GM23338 (cell line): ENCODE results near the gene HMCN2. TPM values are rescaled to one million over a fixed set of nuclear protein-coding genes. Genes with fewer than 3 reads are reported as not detected.

Experiments used
- ATAC-seq: fragments of 200-7000 bp; cut with Tn5 transposase; 3 replicates; pipeline ENCODE4 v1.9.1; 2020
- DNase-seq: peaks from one replicate; pipeline ENCODE4 v3.0.0-alpha.2; 2015; ENCODE audit warnings: low spot score
- H2AFZ ChIP-seq: fragments of 200-600 bp; sonication (generic); 2 replicates; pipeline ENCODE4 v1.8.0; 2016; ENCODE audit warnings: antibody characterized with exemption, mild to moderate bottlenecking, moderate library complexity
- H3F3A ChIP-seq: fragments of 200-600 bp; sonication (generic); replicated peaks from 2 replicates; pipeline ENCODE4 v1.8.0; 2017; ENCODE audit warnings: antibody characterized with exemption, mixed run types, low read depth
- H3K27ac ChIP-seq: fragments of 200-600 bp; sonication (generic); 2 replicates; pipeline ENCODE4 v1.6.1; 2016; ENCODE audit warnings: low read depth
- H3K27me3 ChIP-seq: fragments of 200-600 bp; sonication (generic); 2 replicates; pipeline ENCODE4 v1.8.0; 2016; ENCODE audit warnings: mild to moderate bottlenecking, mixed run types, moderate library complexity; ENCODE audit not compliant: insufficient read depth
- H3K36me3 ChIP-seq: fragments of 200-600 bp; sonication (generic); 2 replicates; pipeline ENCODE4 v1.8.0; 2016; ENCODE audit warnings: mild to moderate bottlenecking; ENCODE audit not compliant: insufficient read depth
- H3K4me1 ChIP-seq: fragments of 200-600 bp; sonication (generic); 2 replicates; pipeline ENCODE4 v1.8.0; 2016; ENCODE audit warnings: mild to moderate bottlenecking, moderate library complexity; ENCODE audit not compliant: insufficient read depth
- H3K4me2 ChIP-seq: fragments of 200-600 bp; sonication (generic); 2 replicates; pipeline ENCODE4 v1.7.1; 2017; ENCODE audit warnings: mixed run types
- H3K4me3 ChIP-seq: fragments of 200-600 bp; sonication (generic); 2 replicates; pipeline ENCODE4 v1.6.1; 2016; ENCODE audit warnings: mixed run types
- H3K79me2 ChIP-seq: fragments of 200-600 bp; sonication (generic); replicated peaks from 2 replicates; pipeline ENCODE4 v1.8.0; 2017; ENCODE audit warnings: mild to moderate bottlenecking; ENCODE audit not compliant: insufficient read depth
- H3K9me2 ChIP-seq: fragments of 200-600 bp; sonication (generic); 2 replicates; pipeline ENCODE4 v1.8.0; 2017; ENCODE audit not compliant: insufficient read depth
- H4K20me1 ChIP-seq: fragments of 200-600 bp; sonication (generic); replicated peaks from 2 replicates; pipeline ENCODE4 v1.8.0; 2017; ENCODE audit warnings: mild to moderate bottlenecking; ENCODE audit not compliant: insufficient read depth
- H3K27ac Mint-ChIP-seq: 2 replicates; pipeline ENCODE4 v1.8.0; 2020; ENCODE audit warnings: inconsistent platforms, mild to moderate bottlenecking, moderate library complexity, mixed read lengths
- H3K27me3 Mint-ChIP-seq: 3 replicates; pipeline ENCODE4 v1.8.0; 2022; ENCODE audit warnings: low read depth, mild to moderate bottlenecking, moderate library complexity, mixed read lengths, inconsistent platforms; ENCODE audit not compliant: insufficient read depth, poor library complexity
- H3K36me3 Mint-ChIP-seq: 3 replicates; pipeline ENCODE4 v1.8.0; 2021; ENCODE audit warnings: low read depth, mild to moderate bottlenecking, inconsistent platforms, moderate library complexity, mixed read lengths
- H3K4me1 Mint-ChIP-seq: 3 replicates; pipeline ENCODE4 v1.8.0; 2020; ENCODE audit warnings: mild to moderate bottlenecking, inconsistent platforms, mixed read lengths
- H3K4me3 Mint-ChIP-seq: 3 replicates; pipeline ENCODE4 v1.8.0; 2021; ENCODE audit warnings: moderate library complexity, mild to moderate bottlenecking, inconsistent platforms, mixed read lengths
- H3K9me3 Mint-ChIP-seq: 3 replicates; pipeline ENCODE4 v1.8.0; 2020; ENCODE audit warnings: moderate library complexity, mild to moderate bottlenecking, inconsistent platforms, mixed read lengths
- CREB1 ChIP-seq: fragments of 250-450 bp; sonication (Bioruptor Pico); IDR thresholded peaks from 2 replicates; pipeline ENCODE4 v1.5.0; 2020; ENCODE audit warnings: low read depth, mild to moderate bottlenecking, moderate library complexity
- CTCF ChIP-seq, 2 experiments: fragments of 200-600 bp in 1 of 2; sonication (generic) in 1 of 2; conservative IDR thresholded peaks; 2 replicates each; pipeline versions ENCODE4 v1.5.1 to v1.6.1; 2016 to 2017; ENCODE audit warnings: antibody characterized with exemption in 2 of 2, low read depth in 2 of 2, mild to moderate bottlenecking in 2 of 2, moderate library complexity in 1 of 2
- ETS1 ChIP-seq: IDR thresholded peaks from 2 replicates; pipeline ENCODE4 v1.6.1; 2016; ENCODE audit warnings: antibody characterized with exemption
- EZH2 ChIP-seq: fragments of 200-600 bp; sonication (generic); IDR thresholded peaks from one replicate; pipeline ENCODE4 v1.8.0; 2017; ENCODE audit warnings: antibody characterized with exemption, mild to moderate bottlenecking, low read depth; ENCODE audit not compliant: unreplicated experiment
- EZH2phosphoT487 ChIP-seq: fragments of 200-600 bp; sonication (generic); IDR thresholded peaks from one replicate; pipeline ENCODE4 v1.8.1; 2018; ENCODE audit warnings: antibody characterized with exemption; ENCODE audit not compliant: unreplicated experiment
- JUNB ChIP-seq: IDR thresholded peaks from one replicate; pipeline ENCODE4 v1.6.1; 2016; ENCODE audit warnings: antibody characterized with exemption; ENCODE audit not compliant: unreplicated experiment
- NANOG ChIP-seq: IDR thresholded peaks from 2 replicates; pipeline ENCODE4 v1.6.1; 2016; ENCODE audit warnings: antibody characterized with exemption, borderline replicate concordance
- POLR2AphosphoS5 ChIP-seq: IDR thresholded peaks from 2 replicates; pipeline ENCODE4 v1.6.1; 2016; ENCODE audit warnings: antibody characterized with exemption, low read depth
- REST ChIP-seq: IDR thresholded peaks from one replicate; pipeline ENCODE4 v1.6.1; 2018; ENCODE audit warnings: antibody characterized with exemption; ENCODE audit not compliant: unreplicated experiment
- STAT1 ChIP-seq: IDR thresholded peaks from one replicate; pipeline ENCODE4 v1.6.1; 2016; ENCODE audit warnings: antibody characterized with exemption; ENCODE audit not compliant: unreplicated experiment
- ZNF114 ChIP-seq: fragments of 250-450 bp; sonication (Bioruptor Pico); IDR thresholded peaks from 2 replicates; pipeline ENCODE4 v1.5.0; 2020; ENCODE audit warnings: mild to moderate bottlenecking, moderate library complexity
- ZNF331 ChIP-seq: fragments of 250-450 bp; sonication (Bioruptor Pico); IDR thresholded peaks from 2 replicates; pipeline ENCODE4 v1.5.0; 2020; ENCODE audit warnings: low read depth, mild to moderate bottlenecking, moderate library complexity
- ZNF462 ChIP-seq: fragments of 250-450 bp; sonication (Bioruptor Pico); IDR thresholded peaks from 2 replicates; pipeline ENCODE4 v1.5.0; 2020; ENCODE audit warnings: mild to moderate bottlenecking, moderate library complexity
- polyA plus RNA-seq: library from polyadenylated mRNA; unstranded; fragments of >200 nt; fragmentation: Nextera tagmentation; extraction: Ambion mirVana; gene quantifications from 2 replicates; pipeline ENCODE4 v1.2.1, GENCODE V29; 2016
- total RNA-seq: library from RNA; depleted of rRNA; stranded (reverse); fragments of >200 nt; shearing (Covaris generic); gene quantifications from 2 replicates; pipeline ENCODE4 v1.2.3, GENCODE V29; 2014

HMCN2 gene
- total and polyA plus RNA-seq, 2 experiments from 2014 or later = 1.3 to 4.7 TPM

- ATAC-seq (no peak), DNase-seq (no peak)
- Histone ChIP-seq H3K36me3 (no peaks in the 10 kb centered on the region), H3K9me2 (no peaks in the 10 kb centered on the region), H3K4me1 (no peaks in the 10 kb centered on the region), H3F3A (peaks cover 10% of the 10 kb centered on the region; the same call in 1 of the 2 replicates), H3K4me3 (no peak overlapping the region), H4K20me1 (no peaks in the 10 kb centered on the region), H3K79me2 (no peaks in the 10 kb centered on the region), H3K27me3 (no peaks in the 10 kb centered on the region), H3K27ac (no peak overlapping the region), H3K4me2 (no peak overlapping the region), H2AFZ (no peak overlapping the region)
- Mint-ChIP-seq H3K27me3 (no peaks in the 10 kb centered on the region), H3K4me3 (no peak overlapping the region), H3K4me1 (peaks cover 8% of the 10 kb centered on the region; the same call in 1 of the 3 replicates), H3K27ac (no peak overlapping the region), H3K9me3 (no peaks in the 10 kb centered on the region), H3K36me3 (no peaks in the 10 kb centered on the region)
- TF ChIP-seq STAT1 (no peak), EZH2 (no peak), ZNF331 (no peak), CTCF (conservative IDR thresholded peaks at IDR 0.05; ENCODE audit: low read depth in 2 of 2) (no peak), ZNF114 (no peak), CREB1 (CRISPR knock-in tag) (no peak), EZH2phosphoT487 (no peak), POLR2AphosphoS5 (no peak), REST (no peak), ETS1 (no peak), NANOG (no peak), JUNB (no peak), ZNF462 (CRISPR knock-in tag) (no peak)
Observed at GRCh38 chr9:130345009-130345896, 79.7 kb downstream of the HMCN2 start.
